COLO668 (cell line): ENCODE data around the gene TANK.
"Not testable (repeated sequence)": the region's sequence is repeated elsewhere in the genome, so short reads cannot be mapped to it uniquely, and the experiment has no call there.

ENCODE experiments used
- DNase-seq: peaks from one replicate; lab custom pipeline; 2025; ENCODE audit not compliant: unreplicated experiment; lab: John Stamatoyannopoulos, UW

The TANK gene

DNA sequence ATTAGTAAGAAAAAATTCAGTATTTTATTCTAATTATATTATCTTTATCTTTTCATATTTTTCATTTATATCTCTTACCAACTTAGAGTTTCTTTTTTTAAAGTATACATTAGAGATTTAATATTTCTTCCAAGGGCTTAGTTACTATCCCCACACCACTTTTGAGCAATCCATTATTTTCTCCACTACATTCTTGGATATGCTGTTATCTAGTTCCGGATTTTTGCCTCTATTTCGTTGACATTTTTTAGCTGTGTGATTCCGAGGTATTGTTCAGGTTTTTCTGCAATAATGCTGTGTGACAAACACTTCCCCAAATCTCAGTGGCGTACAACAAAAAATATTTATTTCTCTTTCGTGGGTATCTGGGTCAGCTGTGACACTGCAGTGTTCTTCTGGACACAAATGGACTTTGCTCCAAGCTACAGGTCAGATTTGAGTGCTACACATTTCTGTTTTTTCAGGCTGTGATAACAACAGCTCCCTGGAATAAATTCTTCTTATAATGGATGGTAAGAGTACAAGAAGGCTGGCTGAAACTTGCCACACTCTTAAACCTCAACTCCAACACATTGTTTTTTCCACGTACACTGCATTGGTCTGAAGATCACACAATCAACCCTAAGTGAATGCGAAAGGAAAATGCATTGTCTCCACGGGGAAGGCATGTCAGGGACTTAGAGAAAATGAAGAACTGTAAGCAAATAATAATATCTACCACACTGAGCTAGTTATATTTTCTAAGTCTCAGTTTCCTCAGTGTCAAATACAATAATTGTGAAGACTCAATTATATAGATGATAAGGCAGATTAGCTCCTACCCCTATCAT is 97.1 kb downstream of the TANK start:
- no peak for DNase-seq

DNA sequence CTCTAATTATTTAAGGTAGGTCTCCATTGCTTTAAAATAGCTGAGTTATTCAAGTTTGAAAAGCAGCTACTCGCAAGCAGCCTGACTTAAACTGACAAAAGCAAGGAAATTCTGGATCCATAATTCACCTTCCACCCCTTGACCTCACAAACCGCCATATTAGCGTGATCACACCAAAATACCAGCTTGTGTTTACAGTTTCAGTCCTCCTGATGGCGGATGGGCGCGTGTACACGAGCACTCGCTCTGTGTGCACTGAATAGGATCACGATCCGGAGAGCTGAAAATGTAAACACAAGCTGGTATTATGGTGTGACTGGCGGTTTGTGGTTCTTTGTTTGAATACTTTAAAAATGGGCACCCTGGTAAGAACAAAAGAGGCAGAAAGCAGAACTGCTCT is 105.6 kb downstream of the TANK start:
- peak; percentile 47 for DNase-seq

DNA sequence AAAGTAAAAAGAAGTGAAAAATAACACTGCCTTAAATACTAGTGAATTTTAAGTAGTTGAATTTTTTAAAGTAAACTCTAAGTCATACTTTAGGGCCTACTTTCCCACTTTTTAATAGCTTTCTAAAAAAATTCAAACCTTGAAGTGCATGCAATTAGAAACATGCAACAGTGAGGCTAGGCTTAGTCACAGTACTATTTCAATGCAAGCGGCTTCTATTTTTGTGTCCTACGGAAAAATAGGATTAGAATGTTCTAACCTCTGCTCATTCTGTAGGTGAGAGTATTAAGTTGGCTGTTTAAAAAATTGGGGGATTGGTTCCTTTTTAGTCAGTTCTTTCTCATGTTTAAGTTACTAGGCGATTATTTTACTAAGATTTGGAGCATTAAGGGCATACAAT is 108.9 kb downstream of the TANK start:
- no peak for DNase-seq

DNA sequence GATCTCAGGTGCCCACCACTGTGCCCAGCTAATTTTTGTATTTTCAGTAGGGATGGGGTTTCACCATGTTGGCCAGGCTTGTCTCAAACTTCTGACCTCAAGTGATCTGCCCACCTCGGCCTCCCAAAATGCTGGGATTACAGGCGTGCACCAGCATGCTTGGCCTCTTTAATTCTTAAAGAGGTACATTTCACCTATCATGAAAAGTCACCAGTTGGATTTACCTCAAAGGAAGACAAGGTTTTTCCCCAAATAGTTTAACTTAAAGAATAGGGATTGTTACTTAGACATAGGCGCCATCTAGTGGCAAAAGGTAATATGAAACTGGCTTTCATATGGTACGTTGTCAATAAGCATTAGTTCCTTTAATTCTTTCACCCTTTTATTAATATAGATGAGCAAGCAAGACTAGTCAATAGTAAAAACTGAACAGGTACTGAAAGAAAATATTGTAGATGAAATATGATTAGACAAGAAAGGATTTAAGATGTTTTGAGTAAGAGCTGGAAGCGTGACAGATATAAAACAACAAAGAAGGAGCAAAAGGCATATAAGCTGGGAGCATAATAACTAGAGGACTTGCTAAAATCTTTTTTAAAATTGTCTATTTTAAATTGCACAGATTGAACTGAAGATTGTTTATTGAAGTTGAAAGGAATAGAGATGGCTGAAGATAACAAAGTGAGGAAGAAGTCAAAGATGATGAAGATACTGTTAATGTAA is 113.0 kb downstream of the TANK start:
- DNase-seq: peak; percentile 17

DNA sequence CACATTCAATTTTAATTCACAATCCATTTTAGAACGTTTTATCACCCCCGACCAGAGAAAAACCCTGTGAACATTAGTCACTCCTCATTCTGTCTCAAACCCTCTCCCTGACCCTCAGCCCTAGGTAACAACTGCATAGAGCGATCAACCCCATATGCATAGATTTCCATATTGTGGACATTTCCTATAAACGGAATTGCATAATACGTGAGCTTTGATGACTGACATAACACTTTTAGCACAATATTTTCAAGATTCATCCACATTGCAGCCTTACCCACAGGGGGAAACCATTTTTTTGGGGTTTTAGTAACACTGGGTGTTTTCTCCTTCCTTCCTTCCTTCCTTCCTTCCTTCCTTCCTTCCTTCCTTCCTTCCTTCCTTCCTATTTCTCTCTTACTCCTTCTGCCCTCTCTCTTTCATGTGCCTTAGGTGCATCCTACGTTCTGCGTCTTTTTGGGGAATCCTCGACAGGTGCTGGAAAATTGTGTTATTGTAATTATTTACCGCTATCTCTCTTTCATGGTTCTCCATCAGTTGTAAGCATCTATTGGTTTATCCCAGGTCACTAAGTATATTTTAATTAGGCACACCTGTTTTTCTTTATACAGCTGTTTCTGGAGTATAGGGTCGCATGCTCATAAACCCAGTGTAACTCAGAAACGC is 118.5 kb downstream of the TANK start:
- not testable (repeated sequence) for DNase-seq

DNA sequence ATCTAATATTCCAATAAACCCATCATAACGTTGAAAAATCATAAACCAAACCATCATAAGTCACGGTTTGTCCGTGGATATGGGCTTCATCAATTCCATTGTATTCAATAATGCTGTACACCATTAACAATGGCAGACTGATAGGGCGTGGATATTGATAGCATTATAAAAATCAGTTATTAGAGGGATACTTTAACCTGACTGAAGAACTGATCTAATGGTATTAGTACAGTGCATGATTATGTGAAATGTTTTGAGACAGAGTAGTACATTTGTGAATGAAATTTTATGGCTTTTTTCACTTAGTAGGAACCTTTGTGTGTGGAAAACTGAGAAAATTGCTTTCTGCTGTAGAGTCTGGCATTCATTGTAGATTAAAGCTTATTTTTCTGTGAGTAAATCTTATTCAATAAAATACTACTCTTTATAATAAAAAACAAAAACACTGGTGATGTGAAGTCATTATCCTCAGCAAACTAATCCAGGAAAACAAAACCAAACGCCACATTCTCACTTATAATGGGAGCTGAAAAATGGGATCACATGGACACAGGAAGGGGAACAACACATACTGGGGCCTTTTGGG is 119.1 kb downstream of the TANK start:
- not testable (repeated sequence) for DNase-seq

DNA sequence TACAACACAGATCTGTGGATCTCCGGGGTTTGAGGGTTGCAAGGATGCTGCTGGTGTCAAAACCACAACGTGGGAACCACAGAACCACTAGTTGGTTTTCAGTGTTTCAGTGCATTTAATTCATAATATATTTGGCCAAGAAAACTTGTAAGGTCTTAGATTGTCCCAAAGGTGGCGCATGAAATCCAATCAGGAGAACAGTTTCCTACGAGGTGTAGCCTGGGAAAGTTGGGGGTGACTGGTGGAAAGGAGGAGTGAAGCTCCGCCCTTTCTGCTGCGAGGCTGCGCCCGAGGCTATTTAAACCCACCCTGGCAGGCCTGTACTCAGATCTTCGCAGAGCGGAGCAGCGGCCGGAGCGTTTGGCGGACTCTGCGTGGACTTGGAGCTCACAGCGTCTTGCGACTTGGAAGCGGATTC is 120.7 kb downstream of the TANK start:
- not testable (repeated sequence) for DNase-seq

DNA sequence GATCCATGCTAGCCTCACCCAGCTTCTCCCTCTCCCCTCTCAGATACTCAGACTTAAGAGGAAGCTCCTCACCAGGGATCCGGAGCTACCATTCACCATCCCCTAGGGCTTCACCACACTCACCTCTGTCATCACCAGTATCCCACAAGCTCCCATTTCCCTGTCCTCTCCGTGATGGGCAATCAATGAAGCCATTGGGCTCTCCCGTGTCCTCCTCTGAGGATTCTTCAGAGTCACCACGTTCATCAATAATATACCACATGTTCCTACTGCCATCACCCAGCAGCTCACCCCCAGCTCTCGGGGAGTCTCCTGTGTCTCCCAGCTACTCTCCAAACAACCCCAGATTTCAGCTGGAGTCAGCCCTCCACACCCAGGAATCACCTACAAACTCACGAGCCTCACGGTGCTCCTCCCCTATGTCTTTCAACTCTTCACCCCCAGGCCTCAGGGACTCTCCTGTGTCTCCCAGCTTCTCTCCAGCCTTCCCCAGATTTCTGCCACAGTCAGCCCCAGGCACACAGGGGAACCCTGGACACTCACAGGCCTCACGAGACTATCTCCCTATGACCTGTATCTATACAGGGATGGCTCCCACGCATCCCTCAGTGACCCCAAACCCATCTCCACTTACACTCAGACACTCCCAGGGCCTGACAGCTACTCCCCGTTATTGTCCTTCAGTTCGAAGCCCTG is 121.5 kb downstream of the TANK start:
- not testable (repeated sequence) for DNase-seq

DNA sequence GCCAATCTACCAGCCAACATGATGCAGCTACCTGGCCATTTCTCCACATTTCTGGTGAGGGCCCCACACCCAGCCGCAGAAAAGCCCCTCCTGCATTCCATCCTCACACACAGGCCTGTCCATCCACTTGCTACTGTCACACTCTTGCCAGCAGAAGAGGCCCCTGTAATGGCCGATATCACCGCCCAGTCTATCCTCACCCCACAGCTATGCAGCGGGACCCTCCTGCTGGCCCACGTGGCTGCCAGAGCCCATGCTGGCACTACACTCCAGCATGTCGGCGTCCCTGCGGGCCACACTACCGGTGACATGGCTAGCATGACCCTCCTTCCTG is 122.0 kb downstream of the TANK start:
- DNase-seq: not testable (repeated sequence)

DNA sequence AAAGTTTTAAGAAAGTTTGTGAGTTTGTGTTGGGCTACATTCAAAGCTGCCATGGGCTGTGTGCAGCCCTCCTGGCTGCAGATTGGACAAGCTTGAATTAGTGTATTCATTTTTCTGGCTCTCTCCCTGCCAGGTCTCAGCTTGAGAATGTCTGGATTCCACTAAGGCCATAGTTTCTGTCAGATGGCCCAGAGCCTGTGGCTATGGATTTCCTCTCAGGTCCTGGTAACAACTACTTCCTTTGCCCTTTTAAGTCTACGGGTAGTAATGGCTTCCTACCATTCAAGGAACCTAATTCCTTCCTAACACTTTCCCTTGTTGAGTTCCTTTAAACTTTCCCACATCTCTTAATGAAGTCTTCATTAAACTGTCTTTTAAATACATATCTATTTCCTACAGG is 123.7 kb downstream of the TANK start:
- no peak for DNase-seq
